Measurements from ENCODE around the gene KCNH4.

KCNH4 gene

DNA sequence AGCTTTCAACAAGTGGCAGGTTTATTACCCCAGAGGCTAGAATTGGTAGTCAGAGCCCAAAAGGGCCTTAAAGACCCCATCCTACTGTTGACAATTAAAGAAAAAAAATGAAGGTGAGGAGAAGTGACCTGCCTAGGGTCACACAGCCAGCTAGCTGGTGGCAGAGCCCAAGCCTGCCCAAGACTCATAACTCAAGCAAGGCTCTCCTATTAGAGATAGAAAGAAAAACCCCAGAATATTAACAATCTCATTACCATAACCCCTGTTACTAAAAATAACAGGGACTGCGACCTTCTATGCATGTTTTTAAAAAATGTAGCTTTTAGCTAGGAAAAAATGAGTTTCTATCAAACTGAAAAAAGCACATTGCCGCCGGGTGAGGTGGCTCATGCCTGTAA, 44.3 kb downstream of the KCNH4 start:
- DNase-seq (ENCODE audit: low read depth in 2 of 2), result no peak

DNA sequence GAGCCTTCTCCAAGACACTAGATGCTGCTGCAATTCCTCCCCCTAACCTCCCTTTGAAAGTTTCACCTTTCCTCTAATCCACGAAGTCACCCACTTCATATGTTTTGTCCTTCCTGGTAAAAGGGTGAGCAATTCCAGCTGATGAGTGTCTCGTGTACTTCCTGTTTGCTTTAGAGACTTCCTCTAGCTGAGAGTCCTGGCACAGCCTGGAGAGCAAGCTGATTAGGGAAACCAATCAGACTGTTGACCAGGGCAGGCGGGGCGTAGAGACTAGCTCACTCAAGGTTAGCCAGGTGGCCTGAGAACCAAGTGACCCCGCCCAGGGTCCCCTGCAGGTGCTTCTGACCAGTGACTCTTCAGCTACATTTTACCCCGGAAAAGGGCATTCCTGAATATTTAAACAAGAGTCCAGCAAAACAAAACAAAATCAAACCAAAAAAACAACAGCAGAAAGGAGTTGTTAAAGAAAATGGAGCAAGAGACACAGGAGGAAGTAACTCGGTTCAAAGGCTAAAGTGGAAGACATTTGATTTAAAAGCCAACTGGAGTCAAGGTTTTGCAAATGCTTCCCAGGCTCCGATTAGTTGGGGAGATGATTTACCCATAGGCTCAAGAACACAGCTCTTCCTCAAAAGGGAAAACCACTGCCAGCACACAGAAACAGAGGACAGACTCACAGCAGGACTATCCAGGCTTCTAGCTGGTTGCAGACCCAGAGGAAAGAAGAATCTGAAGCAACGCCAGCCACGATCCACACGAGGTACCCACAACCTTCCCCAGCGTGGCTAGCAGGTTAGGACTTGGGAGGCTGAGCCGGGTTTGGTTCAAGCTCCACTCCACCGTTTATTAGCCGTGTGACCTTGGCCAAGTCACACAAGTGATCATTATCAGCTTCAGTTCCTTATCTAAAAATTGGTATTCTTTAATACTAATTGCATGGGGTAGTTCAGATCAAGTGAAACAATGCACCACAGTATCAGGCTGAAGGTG, 45.0 kb downstream of the KCNH4 start:
- DNase-seq (ENCODE audit: low read depth in 2 of 2), result no peak

DNA sequence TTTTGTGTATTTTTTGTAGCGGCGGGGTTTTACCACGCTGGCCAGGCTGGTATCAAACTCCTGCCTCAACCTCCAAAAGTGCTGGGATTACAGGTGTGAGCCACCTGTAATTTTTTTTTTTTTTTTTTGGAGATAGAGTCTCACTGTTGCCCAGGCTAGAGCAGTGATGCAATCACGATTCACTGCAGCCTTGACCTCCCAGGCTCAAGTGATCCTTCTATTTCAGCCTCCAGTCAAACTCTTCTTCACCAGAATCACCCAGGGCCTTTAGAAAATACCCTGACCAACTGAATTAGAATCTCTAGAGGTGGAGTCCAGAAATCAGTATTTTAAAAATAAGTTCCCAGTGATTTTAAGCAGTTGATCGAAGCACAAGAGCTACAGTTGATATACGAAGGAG, 45.8 kb downstream of the KCNH4 start:
- DNase-seq (ENCODE audit: low read depth in 2 of 2), result no peak

DNA sequence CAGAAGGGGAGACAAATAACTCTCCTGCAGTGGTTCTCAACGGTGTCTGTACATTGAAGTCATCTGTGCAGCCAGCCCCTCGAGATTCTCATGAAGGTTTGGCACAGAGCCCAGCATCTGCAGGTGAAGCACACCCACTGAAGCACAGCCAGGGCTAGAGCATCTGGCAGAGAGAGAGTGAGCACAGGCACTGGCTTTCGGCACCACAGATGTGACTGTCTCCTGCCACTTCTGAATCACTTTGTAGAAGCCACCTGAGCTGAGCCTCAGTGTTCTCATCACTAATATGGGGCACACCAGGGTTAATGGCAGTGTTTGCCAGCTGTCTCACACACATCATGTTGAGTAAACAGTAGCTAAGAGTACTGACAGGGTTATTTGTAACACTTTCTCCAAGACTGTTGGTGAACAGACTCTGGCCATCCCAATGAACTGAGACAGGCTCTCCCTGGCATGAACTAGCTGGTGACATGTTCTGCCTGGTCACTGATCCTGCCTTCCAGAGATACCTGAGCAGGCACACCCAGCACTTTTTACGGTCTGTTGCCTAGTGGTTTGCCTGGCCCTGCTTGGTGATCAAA, 47.4 kb downstream of the KCNH4 start:
- no peak for DNase-seq (ENCODE audit: low read depth in 2 of 2)

DNA sequence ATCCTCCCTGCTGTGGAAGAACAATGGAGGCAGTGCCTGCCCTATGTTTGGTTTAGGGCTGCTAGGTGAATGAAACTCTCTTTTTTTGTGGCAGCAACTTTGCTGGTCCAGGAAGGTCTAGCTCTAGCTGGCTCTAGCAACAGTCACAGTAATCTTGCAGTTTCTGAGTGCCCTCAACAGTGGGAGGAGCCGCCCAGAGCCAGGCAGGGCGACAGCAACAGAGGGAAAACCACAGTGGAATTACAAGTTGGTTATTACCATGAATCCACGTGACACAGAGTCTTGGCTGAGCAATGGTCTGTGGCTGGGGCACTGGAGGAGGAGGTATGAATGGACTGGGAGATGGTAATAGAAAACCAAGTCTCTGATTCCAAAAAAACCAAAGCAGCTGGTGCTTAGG, 48.0 kb downstream of the KCNH4 start:
- DNase-seq (ENCODE audit: low read depth in 2 of 2), result no peak

DNA sequence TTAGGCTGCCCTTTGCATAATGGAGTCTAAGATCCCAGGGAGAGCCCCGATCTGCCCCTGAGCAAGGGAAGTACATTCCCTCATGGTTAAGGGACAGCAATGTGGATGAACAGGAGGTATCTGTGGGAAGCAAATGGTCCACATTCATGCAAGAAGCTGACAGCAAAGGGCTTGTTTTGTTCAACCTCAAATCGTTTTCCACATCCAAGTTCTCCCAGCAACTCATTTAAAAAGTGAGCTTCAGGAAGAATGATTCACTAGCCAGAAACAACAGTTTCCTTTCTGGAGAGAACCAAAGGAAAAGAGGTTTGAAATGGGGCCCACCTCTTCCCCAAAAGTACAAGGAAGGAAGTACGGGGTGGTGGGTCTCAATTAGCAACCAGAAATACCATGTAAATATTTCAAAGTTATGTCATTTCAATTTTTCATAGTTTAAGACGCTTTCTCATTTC, 48.9 kb downstream of the KCNH4 start:
- no peak for DNase-seq (ENCODE audit: low read depth in 2 of 2)

DNA sequence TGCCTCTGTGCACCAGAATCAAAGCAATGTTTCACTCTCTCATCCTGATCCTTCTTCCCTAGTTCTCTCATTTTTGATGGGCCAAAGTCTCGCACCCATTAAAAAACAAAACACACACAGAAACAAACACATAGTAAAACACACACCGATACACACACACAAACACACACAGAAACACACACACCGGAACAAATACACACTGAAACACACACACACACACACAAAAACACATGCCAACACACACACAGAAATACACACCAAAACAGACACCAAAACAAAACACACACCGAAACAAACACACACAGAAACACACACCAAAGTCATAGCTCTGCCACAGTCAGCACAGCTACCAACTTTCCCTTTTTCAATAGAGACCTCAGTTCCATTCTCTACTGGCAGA, 49.7 kb downstream of the KCNH4 start:
- DNase-seq (ENCODE audit: low read depth in 2 of 2), result no peak

DNA sequence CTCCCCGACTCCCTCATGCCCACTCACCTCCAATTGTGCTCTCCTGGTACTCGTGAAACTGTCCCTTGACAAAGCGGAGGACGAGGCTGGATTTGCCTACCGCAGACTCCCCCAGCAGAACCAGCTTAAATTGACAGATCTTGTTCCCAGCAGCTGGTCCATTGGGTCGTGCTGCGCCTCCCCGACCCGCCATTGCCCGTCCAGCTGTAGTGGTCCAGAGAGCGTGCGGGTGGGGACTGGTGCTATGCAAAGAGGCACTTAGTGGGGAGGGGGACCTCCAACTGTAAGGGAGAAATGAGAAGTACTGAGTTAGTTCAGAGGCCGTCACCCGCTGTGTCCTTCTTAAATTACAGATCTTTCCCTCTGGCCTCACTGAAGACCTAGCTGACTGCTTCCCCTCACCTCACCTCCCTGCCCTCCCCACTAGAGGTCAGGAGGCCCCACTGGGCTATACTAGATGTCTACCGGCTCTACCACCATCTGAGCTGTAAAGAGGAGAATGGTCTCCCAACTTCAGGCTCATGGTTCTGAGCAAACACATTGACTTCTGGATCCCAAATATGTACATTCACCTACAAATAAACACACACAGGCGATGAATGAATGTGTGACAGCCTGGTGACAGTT, 50.5 kb downstream of the KCNH4 start:
- DNase-seq (ENCODE audit: low read depth in 2 of 2), result no peak

DNA sequence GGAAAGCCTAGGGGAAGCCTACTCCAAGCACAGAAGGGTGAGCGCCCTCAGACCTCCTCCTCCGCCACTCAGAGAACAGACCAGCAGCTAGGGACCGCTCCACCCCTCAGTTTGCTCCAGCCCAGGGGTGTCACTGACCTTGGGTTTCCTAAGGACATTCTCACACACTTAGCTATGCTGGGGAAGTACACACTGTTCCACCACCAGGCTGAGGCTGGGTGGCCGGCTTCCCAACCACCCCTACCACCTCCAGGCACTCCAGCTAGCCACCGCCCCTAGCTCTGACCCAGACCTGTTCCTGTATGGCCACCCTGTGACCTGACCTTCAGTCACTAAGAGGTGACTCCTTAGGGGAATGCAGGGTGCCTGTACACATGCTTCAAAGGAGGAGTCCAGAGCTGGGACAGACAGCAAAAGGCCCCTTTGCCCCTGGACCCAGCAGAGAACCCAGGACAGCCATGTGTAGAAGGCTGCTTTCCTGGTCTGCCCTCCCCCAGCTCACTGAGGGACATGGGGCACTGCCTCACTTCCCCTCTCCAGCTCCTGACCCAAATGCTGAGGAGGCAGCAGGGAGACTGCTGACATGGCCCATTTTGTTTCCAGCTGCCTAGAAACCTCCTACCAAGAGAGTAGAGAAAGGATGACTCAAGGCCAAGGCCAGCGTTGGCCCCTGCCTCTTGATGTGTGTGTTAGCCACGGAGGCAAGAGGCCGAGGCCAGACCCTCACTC, 51.7 kb downstream of the KCNH4 start:
- DNase-seq (ENCODE audit: low read depth in 2 of 2), result no peak

DNA sequence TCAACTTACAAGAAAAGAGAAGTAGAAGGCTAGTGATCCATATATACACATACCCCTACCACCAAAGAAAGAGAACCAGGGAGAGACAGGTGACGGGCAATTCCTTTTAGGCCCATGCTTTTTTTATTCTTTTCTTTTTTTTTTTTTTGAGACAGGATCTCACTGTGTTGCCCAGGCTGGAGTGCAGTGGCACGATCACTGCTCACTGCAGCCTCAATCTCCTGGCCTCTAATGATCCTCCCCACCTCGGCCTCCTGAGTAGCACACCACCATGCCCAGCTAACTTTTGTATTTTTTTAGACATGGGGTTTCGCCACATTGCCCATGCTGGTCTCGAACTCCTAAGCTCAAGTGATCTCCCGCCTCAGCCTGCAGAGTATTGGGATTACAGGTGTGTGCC, 53.5 kb downstream of the KCNH4 start:
- DNase-seq (ENCODE audit: low read depth in 2 of 2), result no peak

DNA sequence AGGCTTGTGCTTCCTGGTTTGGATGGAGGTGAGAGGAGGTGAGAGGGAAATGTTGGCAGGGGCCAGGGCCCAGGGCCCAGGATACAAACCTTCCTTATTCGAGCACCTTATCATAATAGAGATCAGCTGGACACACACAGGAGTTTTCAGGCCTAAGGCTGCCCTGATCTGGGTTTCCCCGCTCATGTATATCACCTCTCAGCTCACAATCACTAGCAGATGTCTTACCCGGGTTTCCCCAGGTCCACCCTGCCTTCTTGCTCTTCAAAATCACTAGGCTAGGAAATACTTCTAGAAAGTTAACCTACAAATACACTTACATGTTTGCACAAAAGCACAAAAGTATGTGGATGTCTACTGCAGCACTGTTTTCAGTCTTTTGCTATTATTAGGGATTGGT, 54.1 kb downstream of the KCNH4 start:
- DNase-seq (ENCODE audit: low read depth in 2 of 2), result no peak

DNA sequence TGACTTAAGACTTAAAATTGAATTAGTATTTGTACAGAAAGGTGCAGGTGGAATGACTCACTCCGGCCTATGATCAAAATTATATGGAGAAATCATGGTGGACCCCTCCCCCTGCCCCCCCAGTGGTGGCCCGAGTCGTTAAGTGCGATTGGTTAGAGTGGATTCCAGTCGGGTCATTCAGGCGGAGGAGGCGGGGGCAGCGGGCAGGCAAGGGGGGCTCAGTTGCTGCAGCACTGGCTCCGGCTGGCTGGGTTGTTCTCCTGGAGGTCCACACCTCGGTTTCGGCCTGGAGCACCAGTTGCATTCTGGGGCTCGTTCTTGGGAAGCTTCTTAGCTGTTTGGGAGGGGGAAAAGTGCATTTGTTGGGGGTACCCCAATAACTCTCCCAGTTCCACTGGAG, 55.4 kb downstream of the KCNH4 start:
- no peak for DNase-seq (ENCODE audit: low read depth in 2 of 2)

DNA sequence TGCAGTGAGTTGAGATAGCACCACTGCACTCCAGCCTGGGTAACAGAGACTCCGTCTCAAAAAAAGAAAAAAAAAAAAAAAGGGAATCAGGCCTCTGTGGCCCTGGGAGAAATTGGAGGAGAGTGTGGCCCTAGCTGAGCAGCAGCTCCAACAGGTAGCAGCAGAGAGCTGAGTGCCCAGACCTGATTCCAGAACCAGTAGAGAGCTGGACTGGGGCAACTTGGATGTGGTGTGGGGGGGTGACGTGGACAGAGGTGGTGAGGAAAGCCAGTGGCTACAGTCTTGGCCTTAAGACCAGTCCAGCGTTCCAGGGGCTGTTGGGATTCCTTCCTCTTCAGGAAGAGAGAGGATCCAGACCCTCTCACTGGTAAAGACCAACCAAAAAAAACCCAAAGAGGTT, 56.7 kb downstream of the KCNH4 start:
- no peak for DNase-seq (ENCODE audit: low read depth in 2 of 2)

DNA sequence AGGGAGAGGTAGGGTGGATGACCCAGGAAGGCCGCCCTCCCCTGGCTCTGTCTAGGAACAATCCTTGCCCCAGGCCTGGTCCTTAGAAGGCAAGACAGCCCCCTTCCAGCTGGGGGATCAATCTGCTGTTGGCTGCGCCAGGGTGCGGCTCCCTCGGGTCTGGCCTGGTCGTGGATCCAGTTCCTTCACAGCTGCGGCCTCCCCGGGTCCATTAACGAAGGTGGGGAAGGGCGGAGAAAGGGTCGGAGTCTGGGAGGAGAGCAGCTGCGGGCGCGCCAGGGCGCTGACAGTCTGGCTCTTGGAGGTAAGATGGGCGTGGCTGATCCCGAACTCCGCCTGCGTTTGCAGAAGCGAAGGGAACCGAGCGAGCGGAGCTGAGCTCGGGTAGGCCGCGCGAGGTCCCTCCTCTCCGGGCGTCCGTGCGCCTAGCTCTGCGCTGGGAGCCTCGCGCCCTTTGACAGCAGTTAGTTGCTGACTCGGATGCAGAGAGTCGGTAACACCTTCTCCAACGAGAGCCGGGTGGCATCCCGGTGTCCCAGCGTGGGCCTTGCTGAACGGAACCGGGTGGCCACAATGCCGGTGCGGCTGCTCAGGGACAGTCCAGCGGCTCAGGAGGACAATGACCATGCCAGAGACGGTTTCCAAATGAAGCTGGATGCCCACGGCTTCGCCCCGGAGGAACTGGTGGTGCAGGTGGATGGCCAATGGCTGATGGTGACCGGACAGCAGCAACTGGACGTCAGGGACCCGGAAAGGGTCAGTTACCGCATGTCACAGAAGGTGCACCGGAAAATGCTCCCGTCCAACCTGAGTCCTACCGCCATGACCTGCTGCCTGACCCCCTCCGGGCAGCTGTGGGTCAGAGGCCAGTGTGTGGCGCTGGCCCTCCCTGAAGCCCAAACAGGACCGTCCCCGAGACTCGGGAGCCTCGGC, 58.3 kb downstream of the KCNH4 start, which contains the start of gene HSPB9:
HSPB9 (plus strand) TSS at position 434 of the 933 bp plus-strand sequence; CDS start at position 481, 47 bp downstream.
- DNase-seq (ENCODE audit: low read depth in 2 of 2), result no peak

DNA sequence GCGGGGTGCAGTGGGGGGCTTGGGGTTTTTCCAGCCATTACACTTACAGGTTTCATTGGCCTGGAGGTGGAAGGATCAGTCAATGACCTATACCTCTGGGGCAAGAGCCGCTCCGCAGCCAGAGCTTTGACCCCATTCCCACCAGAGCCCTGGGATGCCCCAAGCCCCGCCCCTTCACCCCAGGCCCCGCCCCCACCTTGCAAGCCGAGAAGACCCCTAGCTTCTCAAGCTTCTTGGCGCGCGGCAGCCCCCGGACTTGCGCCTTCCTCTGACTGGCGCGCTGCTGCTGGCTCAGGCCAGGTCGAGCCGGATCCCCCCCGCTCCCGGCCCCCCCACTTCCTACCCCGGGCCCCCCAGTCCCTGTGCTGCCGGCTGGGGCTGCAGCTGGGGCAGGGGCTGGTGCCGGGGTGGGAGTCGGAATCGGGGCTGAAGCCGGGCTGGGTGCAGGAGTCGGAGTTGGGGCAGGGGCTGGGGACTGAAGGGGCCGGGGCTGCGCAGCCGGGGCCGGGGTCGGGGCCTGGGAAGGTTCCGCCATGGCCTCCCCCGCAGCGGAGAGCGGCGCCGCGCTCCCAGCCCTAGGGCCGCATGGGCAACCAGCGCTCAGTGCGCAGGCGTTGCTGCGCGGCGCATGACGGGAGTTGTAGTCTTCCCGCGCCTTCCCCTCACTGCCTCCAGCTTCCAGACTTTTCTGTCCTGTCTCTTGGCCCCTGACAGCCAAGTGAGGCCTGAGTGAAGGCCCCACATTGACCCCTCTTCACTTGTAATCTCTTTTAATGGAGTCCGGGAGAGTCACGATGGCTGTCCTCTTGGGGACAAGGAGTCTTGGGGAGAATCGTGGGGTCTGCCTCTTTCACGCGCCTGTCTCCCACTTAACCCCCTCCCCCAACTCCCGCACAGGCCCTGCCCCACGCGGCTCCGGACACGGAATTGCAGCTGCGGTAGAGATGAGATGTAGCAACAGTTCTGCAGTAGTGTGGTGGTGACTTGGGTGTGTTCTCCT, 59.9 kb downstream of the KCNH4 start, which contains the start of gene KAT2A:
KAT2A (minus strand) TSS at position 598 of the 1,000 bp plus-strand sequence; CDS start at position 535, 63 bp downstream.
- DNase-seq (ENCODE audit: low read depth in 2 of 2), result peak; percentile 69 to 73

DNA sequence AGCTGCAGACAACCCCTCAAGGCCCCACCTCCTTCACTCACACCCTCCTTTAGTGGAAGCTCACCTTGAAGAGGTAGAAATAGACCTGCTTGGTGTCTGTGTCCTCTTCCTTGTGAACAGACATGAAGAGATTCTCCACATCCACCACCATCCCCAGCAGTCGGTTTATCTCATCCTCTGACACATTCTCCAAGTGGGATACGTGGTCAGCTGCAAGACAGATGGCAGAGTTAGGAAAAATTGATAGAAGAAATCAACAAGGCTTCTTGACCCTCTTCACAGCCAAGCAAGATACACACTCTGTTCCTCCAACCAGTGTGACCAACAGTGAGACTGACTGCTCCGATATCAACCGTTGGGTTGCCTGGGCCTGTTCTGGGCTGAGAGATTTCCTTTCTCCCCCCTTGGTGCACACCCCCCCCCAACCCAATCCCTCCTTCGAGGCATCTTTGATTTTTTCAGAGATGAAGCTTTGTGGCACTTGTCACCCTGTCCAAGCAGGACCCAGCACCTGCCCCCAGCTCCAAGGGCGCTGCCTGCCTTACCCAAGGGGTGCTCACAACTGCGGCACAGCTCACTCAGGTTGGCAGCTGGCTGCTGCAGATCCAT, 60.7 kb downstream of the KCNH4 start:
- no peak for DNase-seq (ENCODE audit: low read depth in 2 of 2)

DNA sequence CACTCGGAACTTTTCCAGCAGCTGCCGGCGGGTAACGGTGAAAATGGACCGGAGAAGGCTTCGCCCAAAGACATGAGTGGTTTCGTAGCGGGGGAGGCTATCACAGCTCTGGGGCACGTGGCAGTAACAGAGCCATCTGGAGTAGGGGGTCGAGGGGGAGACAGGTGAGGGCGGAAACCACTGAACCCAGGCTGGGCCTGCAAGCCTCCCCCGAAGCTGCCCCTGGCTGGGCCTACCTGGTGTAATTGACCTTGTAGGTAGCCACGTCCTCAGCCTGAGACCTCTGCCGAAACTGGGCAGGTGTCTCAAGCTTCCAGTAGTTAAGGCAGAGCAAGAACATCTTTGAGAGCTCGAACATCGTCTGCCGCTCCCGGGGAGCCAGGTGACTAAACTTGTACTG, 61.6 kb downstream of the KCNH4 start:
- no peak for DNase-seq (ENCODE audit: low read depth in 2 of 2)

DNA sequence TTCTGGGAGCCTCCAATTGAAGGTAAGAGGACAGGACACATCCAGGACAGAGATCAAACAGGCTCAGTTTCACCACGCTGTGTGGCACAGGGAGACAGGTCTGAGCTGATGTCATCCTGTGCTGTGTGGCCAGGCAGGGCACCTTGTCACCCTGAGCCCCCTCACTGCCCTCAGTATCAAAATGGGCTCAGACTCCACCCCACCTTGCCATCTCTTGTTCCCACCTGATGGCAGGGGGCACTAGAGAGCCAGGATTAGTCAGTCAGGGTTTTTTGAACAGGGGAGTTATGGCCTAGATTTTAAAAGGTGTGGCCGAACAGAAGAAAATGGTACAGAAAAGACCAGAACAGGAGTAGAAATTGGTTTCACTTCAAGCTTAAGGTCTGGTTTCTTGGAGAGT, 62.4 kb downstream of the KCNH4 start:
- DNase-seq (ENCODE audit: low read depth in 2 of 2), result no peak

DNA sequence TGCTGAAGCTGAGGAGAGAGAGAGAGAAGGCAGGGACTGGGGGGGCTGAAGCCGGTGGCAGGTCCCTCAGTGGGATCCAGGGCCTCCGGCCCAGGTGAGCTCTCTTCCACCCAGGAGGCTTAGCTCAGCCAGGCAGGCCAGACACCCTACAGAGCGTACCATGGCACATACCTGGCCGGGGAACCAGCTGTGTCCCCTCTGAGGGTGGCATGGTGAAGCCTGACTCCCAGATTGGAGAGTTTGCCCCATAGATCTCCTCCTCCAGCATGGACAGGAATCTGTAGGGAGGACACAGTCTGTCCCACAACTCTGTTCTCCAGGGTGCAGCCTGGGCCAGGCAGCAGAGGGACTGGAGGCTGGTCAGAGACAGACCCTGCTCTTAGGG, 62.8 kb downstream of the KCNH4 start:
- DNase-seq (ENCODE audit: low read depth in 2 of 2), result no peak

Measured in activated CD4-positive, alpha-beta T cell treated with anti-CD3 and anti-CD28 coated beads for 24 hours (primary cell).